GM18907 (cell line): ENCODE data around the gene TTC1.
"Not testable (repeated sequence)": the region's sequence is repeated elsewhere in the genome, so short reads cannot be mapped to it uniquely, and the experiment has no call there.

Source experiments
- ATAC-seq: cut with Tn5 transposase; IDR thresholded peaks from one replicate; pipeline ENCODE4 v1.9.1; 2021; ENCODE audit warnings: mild to moderate bottlenecking, moderate library complexity; ENCODE audit not compliant: unreplicated experiment

Gene TTC1

DNA sequence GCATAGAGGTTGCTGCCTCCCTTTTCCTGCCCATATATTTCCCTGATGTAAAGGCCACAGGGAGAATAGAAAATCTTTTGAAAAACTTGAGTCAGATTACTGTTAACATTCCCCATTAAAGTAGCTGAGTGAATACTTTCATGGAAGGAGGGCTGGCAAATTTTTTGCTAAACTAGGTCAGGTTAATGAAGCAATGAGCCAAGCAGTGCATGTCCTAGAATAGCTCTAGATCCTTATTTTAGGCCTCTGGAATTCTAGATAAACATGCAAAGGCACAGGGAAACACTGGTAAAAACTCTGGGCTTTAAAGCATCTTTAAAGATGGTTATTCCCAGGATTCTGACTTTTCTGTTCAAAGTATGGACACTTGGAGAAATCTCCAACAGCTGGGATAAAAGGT is 27.9 kb downstream of the TTC1 start:
- ATAC-seq, result no peak

GRCh38 chr5:160039810-160040470 is 31.0 kb downstream of the TTC1 start:
- no peak for ATAC-seq

GRCh38 chr5:160040471-160040835 is 31.5 kb downstream of the TTC1 start:
- no peak for ATAC-seq

GRCh38 chr5:160042671-160043070 is 33.7 kb downstream of the TTC1 start:
- no peak for ATAC-seq

- no peak for ATAC-seq
Measured at GRCh38 chr5:160044391-160044804, 35.5 kb downstream of the TTC1 start.

- ATAC-seq, result no peak
Measured at GRCh38 chr5:160044967-160045366, 36.0 kb downstream of the TTC1 start.

DNA sequence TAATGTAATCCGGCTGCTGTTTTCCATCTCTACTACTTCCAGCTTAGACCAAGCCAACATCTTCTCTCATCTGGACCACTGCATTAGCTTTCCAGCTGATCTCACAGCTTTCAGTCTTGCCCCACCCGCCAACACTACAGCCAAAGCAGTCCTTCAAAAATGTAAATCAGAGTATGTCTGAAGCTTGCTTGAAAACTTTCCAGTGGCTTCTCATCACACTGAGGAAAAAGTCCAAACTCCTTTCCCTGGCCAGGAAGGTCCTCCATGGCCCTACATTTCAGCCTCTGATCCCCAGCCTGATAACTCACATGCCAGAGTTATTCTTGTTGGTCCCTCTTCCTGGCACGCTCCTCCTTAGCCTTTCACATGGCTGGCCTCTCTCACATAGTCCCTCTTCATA is 38.5 kb downstream of the TTC1 start:
- no peak for ATAC-seq

DNA sequence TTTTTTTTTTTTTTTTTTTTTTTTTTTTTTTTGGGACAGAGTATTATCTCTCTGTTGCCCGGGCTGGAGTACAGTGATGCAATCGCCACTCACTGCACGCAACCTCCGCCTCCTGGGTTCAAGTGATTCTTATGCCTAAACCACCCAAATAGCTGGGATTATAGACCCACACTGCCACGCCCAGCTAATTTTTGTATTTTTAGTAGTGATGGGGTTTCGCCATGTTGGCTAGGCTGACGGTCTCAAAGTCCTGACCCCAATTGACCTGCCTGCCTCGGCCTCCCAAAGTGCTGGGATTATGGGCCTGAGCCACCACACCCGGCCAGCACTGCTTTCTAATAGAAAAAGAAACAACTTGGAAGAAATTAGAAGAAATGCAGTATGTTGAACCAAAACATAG is 39.2 kb downstream of the TTC1 start:
- no peak for ATAC-seq

GRCh38 chr5:160049099-160049498 is 40.2 kb downstream of the TTC1 start:
- ATAC-seq, result no peak

- no peak for ATAC-seq
Measured at GRCh38 chr5:160054047-160054446, 45.1 kb downstream of the TTC1 start.

- ATAC-seq, result no peak
Measured at GRCh38 chr5:160054831-160055230, 45.9 kb downstream of the TTC1 start.

DNA sequence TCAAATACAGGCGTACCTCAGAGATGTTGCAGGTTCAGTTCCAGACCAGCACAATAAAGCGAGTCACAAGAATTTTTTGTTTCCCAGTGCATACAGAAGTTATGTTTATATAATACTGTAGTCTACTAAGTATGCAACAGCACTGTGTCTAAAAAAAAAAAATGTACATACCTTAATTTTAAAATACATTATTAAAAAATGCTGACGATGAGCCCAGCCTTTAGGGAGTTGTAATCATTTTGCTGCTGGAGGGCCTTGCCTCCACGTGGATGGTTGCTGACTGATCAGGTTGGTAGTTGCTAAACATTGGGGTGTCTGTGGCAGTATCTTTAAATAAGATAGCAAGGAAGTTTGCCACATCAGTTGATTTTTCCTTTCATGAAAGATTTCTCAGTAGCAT is 48.3 kb downstream of the TTC1 start:
- no peak for ATAC-seq

DNA sequence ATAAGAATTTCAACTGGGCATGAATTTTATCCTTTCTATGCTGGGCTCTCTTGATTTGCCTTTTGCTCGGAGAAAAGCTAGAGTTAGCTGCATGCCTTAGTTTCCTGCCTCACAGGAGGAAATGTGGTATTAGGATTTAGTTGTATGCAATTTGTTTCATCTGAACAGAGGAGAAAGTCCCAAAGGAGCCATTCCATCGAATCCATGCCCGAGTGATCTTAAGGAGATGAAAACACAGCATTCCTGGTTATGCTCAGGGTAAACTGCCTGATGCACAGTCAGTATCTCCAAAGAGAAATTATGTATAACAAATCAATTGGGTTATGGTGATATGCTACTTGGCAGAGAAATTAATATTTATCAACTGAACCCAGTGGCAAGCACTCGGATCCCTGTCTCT is 51.1 kb downstream of the TTC1 start:
- no peak for ATAC-seq

GRCh38 chr5:160061770-160062169 is 52.8 kb downstream of the TTC1 start:
- no peak for ATAC-seq

DNA sequence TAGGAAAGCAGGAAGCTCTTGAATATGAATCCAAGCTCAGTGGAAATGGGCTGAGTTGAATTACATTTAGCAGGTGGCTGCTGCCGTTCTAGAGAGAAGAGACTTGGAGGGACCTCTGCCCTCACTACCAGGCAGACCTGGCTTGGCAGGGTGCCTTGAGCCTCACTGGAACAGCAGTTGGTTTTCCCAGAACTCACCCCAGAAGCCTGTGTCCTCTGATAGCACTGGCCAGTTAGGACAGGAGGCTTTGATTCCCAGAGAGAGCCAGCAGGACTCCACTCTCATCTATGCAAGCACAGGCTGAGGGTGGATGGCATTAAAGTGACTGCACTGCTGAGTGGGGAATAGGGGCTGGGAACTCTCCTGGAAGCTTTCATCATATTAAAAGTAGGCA is 55.5 kb downstream of the TTC1 start:
- no peak for ATAC-seq

GRCh38 chr5:160064995-160065614 is 56.2 kb downstream of the TTC1 start:
- no peak for ATAC-seq

- ATAC-seq, result not testable (repeated sequence)
Measured at GRCh38 chr5:160069120-160069519, 60.2 kb downstream of the TTC1 start.

DNA sequence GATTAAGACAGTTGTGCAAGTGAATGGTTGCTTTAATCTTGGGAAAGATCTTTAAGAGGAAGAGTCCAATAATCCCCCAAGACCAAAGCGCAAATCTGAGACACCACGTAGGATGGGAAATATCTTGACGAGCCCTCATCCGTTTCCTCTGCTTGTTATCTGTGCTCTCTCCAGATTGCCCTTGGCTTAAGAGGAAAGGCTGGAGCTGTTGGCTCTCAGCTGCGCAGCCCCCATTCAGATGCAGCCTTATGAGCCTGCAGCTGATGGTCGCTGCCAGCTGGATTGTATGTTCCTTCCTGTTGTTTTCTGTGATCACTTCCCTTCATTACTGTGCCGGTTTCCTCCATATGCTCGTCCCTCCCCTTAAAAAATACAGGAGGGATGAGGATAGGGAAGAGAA is 62.6 kb downstream of the TTC1 start:
- no peak for ATAC-seq

DNA sequence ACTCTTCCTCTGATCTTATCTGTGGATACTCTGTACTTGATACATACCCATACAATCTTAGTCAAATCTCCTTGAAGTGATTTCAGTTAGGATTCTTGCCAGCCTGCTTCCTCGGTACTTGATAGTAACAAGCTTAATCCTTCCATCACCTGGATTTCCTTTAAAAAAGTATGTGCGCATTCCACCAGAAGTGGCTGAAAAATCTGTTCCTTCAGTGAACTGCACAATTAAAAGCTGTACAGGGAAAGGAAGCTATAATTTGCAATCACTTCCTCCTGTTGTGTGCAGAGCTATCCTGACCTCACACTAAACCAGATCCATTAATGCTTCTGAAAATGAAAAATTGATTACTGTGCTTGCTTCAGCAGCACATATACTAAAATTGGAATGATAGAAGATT is 63.0 kb downstream of the TTC1 start:
- no peak for ATAC-seq

DNA sequence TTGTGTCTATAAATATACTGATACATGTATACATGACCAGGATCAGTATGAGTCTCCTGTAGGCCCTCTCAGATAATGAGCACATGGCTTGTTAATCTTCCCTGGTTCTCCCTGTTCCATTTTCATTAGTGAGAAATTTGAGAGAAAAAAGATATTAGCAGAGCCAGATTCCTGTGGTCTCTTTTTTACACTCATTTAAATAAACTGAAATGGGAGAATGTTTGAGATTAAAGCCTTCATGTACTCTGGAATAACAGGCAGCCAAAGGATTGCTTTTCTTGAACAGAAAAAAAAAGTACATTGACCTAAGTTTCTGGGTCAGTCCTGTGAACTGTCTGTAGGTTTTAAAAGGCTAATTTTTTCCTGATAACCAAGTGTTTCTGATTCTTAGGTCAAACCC is 66.1 kb downstream of the TTC1 start:
- ATAC-seq, result no peak

DNA sequence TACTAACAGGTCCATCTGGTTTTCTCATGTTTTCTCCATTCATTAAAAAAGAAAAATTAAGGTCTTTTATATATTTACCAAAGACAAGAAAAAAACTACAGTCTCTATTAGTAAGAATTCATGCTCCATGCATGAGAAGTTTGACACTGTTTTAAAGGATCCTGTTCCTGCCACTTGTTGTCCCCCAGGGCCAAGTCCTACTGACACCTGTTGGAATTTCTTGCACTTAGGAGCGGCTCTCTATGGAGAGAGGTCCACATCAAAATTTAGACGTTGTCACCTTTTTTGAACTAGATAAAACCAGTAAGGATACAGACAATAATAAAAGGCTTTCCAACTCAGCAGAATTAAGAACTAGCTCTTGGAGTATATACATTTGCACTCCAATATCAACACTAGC is 68.1 kb downstream of the TTC1 start:
- no peak for ATAC-seq

GRCh38 chr5:160079753-160080152 is 70.8 kb downstream of the TTC1 start:
- ATAC-seq, result no peak

DNA sequence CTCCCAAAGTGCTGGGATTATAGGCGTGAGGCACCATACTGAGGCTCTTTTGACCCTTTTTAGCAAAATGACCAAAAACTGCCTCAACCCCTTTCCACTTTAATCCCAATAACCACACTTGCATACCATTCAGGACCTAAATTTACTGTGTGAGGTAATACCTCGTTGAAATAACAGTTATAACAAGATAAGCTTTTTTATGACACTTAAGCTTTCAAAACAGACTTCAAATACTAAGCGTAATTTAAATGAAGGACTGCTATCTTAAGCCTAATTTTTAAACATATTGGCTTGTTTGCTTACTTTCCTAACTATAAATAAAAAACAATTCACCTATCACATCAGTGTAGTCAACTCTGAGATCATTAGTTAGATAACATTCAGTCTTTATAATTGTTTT is 72.6 kb downstream of the TTC1 start:
- ATAC-seq, result no peak
